Ascending aorta (tissue), 2 donors: ENCODE results near the gene UBE2Q2. TPM values are rescaled to one million over a fixed set of nuclear protein-coding genes. Genes with fewer than 3 reads are reported as not detected.

ENCODE experiments used
- DNase-seq, 2 donors: peaks; one replicate each; pipeline ENCODE4 v3.0.0-alpha.2; 2019; ENCODE audit warnings: low spot score in 2 of 2
- H3K27ac ChIP-seq, 2 donors: fragments of 200-600 bp; sonication (generic); one replicate each; pipeline ENCODE4 v1.5.1; 2016 to 2017; ENCODE audit warnings: mild to moderate bottlenecking in 1 of 2
- H3K27me3 ChIP-seq: fragments of 200-600 bp; sonication (generic); one replicate; pipeline ENCODE4 v1.5.1; 2017
- H3K36me3 ChIP-seq, 2 donors: fragments of 200-600 bp; sonication (generic); one replicate each; pipeline ENCODE4 v1.5.1; 2016
- H3K4me1 ChIP-seq, 2 donors: fragments of 200-600 bp; sonication (generic); one replicate each; pipeline ENCODE4 v1.5.1; 2016 to 2017; ENCODE audit warnings: mild to moderate bottlenecking in 1 of 2
- H3K4me3 ChIP-seq, 2 donors: fragments of 200-600 bp; sonication (generic); one replicate each; pipeline ENCODE4 v1.5.1; 2016 to 2017; ENCODE audit warnings: mild to moderate bottlenecking in 1 of 2
- H3K9me3 ChIP-seq, 2 donors: fragments of 200-600 bp; sonication (generic); one replicate each; pipeline ENCODE4 v1.5.1; 2016
- CTCF ChIP-seq, 3 experiments: fragments of 200-600 bp in 2 of 3; fragments of 450-650 bp in 1 of 3; sonication (generic) in 2 of 3; IDR thresholded peaks; one replicate each; pipeline ENCODE4 v1.5.1; 2016 to 2019; ENCODE audit warnings: antibody characterized with exemption in 3 of 3, mild to moderate bottlenecking in 1 of 3, moderate library complexity in 1 of 3
- intact Hi-C: fragments of 100-400 bp; cut with DNase I; formaldehyde crosslinking; loops from one replicate; pipeline ENCODE4 v1.15.1; 2023
- total RNA-seq: library from RNA; depleted of rRNA; stranded (reverse); fragments of >200 nt; gene quantifications from one replicate; pipeline ENCODE4 v1.1.0, GENCODE V29; 2016

The UBE2Q2 gene
- total RNA-seq, 1 donor from 2014 or later, result 40.3 TPM

GRCh38 chr15:75943246-75943645 lies 100.0 kb downstream of the UBE2Q2 start:
- no peak for DNase-seq
- TF ChIP-seq CTCF (IDR thresholded peaks at IDR 0.05), result no peak
- Histone ChIP-seq H3K4me3 (no peak overlapping the region), H3K27ac (no peak overlapping the region), H3K9me3 (peaks cover 0 to 16% of the 10 kb centered on the region in 2 donors), H3K27me3 (no peaks in the 10 kb centered on the region), H3K4me1 (no peaks in the 10 kb centered on the region), H3K36me3 (no peaks in the 10 kb centered on the region)
- intact Hi-C loops, result no loop called here

GRCh38 chr15:75943713-75944215 lies 100.5 kb downstream of the UBE2Q2 start:
- H3K4me3 ChIP-seq, result no peak overlapping the region
- no peak for DNase-seq
- H3K9me3 ChIP-seq, result peaks cover 0 to 16% of the 10 kb centered on the region in 2 donors
- intact Hi-C loops, result no loop called here
- no peaks in the 10 kb centered on the region for H3K27me3 ChIP-seq
- no peak overlapping the region for H3K27ac ChIP-seq
- H3K36me3 ChIP-seq, result no peaks in the 10 kb centered on the region
- no peaks in the 10 kb centered on the region for H3K4me1 ChIP-seq
- no peak for TF ChIP-seq CTCF (IDR thresholded peaks at IDR 0.05)

GRCh38 chr15:75945953-75946352 lies 102.7 kb downstream of the UBE2Q2 start:
- Histone ChIP-seq H3K4me3 (no peak overlapping the region), H3K9me3 (no peaks in the 10 kb centered on the region), H3K4me1 (no peaks in the 10 kb centered on the region), H3K36me3 (no peaks in the 10 kb centered on the region), H3K27me3 (no peaks in the 10 kb centered on the region), H3K27ac (no peak overlapping the region)
- no peak for TF ChIP-seq CTCF (IDR thresholded peaks at IDR 0.05)
- no peak for DNase-seq
- intact Hi-C loops, result no loop called here

GRCh38 chr15:75947092-75947491 lies 103.8 kb downstream of the UBE2Q2 start:
- intact Hi-C loops, result no loop called here

GRCh38 chr15:75948761-75949296 lies 105.6 kb downstream of the UBE2Q2 start:
- no peaks in the 10 kb centered on the region for H3K27me3 ChIP-seq
- intact Hi-C loops, result no loop called here
- H3K4me3 ChIP-seq, result no peak overlapping the region
- no peaks in the 10 kb centered on the region for H3K4me1 ChIP-seq
- H3K36me3 ChIP-seq, result no peaks in the 10 kb centered on the region
- H3K27ac ChIP-seq, result no peak overlapping the region
- no peak for TF ChIP-seq CTCF (IDR thresholded peaks at IDR 0.05)
- no peak for DNase-seq
- H3K9me3 ChIP-seq, result no peaks in the 10 kb centered on the region

More at GRCh38 chr15:75947092-75947491, 103.8 kb downstream of the UBE2Q2 start:
- Histone ChIP-seq H3K9me3 (no peaks in the 10 kb centered on the region), H3K4me3 (no peak overlapping the region), H3K27me3 (no peaks in the 10 kb centered on the region), H3K36me3 (no peaks in the 10 kb centered on the region), H3K4me1 (no peaks in the 10 kb centered on the region), H3K27ac (no peak overlapping the region)
- DNase-seq, result no peak
- TF ChIP-seq CTCF (IDR thresholded peaks at IDR 0.05), result no peak

Other genes with a start within 250 kb of the UBE2Q2 start
- gene SNUPN, start 217.7 kb upstream of the UBE2Q2 start, total RNA-seq, result 6.7 TPM
- 159 TPM for gene IMP3, start 203.2 kb upstream of the UBE2Q2 start, total RNA-seq
- 53.5 TPM for gene SNX33, start 195.5 kb upstream of the UBE2Q2 start, total RNA-seq
- gene CSPG4, start 130.6 kb upstream of the UBE2Q2 start, total RNA-seq, result 258 TPM
- 2.9 TPM for gene FBXO22, start 60.4 kb downstream of the UBE2Q2 start, total RNA-seq
- not detected for gene NRG4, start 169.0 kb downstream of the UBE2Q2 start, total RNA-seq
- not detected for gene TMEM266, start 216.5 kb downstream of the UBE2Q2 start, total RNA-seq